Measurements from ENCODE around the gene CSDE1.
A peak's percentile ranks its signal among the peaks of the same experiment; 100 is the strongest.

Gene CSDE1

DNA sequence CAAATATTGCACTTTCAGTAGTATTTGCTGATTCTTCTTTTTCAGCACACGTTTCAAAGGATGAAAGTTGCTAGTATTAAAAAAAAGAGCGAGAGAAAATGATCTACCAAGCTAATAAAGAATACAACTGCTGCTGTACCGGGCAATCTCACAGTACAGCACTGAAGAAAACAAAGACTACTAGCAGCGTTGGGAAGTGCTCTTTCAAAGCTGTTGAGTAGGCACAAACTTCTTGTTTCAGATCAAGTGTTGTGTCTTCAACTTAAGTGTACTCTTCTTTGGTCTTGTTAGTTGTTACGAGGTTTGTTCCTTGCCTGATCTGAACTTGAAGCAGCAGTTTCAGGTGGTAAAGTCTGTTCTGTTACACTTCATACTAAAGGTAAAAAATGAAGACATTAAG lies 7.9 kb downstream of the CSDE1 start:
- no peak for DNase-seq (ENCODE audit: low read depth)

DNA sequence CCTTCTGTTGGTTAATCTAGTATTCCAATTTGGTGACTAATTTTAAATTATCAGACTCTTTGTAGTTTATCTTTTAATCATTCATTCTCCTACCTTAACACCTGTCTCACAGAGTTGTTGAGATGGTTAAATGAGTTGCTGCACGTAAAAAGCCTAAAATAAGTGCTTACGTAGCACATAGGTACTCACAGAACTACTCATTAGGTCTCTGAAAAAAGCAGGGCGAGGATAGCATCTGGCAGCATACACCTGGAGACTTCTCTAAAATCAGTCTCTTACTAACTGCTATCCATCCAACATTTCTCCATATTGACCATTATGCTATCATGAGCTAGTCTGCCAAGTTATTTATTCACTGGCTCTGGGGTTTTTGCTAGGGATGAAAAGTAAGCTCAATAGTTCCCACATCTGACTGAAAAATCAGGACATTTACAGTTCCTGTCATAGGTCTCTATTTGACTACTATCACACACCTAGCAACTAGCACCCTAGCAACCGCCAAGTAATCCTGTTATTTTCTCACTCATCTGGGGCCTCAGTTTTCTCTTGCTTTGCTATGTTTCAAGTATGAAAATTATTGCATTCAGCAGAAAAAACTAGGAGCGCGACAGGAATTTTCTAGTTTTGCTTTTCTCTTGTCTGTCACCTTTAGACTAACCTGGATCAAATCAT lies 11.2 kb downstream of the CSDE1 start:
- DNase-seq (ENCODE audit: low read depth): no peak

DNA sequence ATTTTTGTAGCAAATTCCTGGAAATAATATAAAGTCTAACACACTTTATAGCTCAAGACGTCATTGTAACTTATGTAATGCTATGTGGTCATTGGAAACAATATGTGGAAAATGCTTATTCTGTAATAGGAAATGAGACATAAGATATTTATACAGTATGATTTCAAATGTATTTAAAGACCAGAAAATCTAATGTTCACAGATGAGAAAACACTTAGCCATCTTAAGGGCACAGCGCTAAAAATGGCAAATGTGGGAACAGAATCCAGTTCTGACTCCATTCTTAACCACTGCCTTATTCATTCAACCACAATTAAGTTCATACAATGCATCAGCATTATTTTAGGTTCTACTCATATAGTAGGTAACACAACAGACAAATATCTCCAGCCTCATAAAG lies 12.5 kb downstream of the CSDE1 start:
- no peak for DNase-seq (ENCODE audit: low read depth)

DNA sequence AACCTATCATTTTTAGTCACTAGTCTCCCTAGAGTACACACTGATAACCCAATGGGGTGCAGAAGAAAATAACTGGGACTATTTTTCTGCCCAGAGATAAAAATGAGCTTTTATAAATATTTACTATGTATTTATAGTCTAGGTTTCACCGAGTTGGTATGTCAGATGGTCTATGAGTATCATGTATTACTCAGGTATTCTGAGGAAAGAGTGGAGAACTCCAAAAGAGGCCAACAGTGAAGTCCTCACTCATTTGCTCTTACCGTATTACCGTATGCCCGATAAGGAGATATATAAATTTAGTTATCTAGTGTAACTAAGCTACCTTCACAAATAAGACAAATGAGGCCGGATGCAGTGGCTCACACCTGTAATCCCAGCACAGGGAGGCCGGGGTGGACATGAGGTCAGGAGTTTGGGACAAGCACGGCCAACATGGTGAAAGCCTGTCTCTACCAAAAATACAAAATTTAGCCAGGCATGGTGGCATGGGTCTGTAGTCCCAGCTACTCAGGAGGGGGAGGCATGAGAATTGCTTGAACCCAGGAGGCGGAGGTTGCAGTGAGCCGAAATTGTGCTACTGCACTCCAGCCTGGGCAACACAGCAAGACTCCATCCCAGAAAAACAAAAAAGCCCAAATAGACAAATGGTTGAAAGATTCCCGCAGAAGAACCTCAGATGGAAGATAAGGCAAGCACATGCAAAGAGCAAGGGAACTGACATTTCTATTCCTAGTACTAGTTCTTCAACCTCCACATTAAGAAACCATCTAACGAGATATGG lies 15.6 kb downstream of the CSDE1 start:
- DNase-seq (ENCODE audit: low read depth): no peak

DNA sequence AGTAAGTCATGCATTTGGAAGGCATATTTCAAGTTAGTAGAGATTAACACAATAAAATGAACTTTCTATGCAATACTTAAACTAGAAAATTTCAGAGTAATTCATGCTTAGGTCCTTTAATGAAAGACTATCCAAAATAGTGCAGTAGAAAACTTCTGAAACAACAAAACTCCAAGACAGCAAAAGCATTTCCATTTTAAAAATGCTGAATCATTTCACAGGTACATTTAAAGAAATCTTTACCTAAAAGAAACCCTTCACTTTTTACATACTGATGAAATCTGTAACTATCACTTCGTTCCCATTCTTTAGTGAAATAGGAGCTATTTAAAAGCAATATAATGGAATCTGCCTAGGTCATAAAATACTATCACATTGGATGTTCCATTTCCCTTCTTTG lies 17.5 kb downstream of the CSDE1 start:
- no peak for DNase-seq (ENCODE audit: low read depth)

DNA sequence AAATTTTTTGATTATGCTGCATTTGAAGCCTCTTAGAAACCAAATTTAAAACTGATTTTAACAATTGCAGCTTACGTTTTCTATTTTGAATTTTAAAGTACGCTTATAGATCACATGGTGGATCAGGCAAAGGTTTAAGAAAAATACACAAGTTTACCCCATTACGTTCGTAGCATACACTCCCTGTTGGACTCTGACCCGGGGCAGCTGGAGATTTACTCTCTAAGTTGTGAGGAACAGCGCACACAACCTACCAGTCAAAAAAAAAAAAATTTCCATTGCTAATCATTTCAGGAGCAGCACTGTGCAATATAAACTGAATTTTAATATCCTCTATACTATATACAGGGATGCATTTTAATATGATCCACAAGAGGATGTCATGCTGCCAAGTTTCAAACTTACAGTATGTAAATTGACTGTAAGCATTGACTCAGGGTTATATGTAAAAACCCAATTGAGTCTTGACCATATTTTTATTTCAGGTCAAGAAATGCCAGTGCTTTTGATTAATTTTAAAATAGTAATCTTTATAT lies 20.4 kb downstream of the CSDE1 start:
- DNase-seq (ENCODE audit: low read depth): no peak

DNA sequence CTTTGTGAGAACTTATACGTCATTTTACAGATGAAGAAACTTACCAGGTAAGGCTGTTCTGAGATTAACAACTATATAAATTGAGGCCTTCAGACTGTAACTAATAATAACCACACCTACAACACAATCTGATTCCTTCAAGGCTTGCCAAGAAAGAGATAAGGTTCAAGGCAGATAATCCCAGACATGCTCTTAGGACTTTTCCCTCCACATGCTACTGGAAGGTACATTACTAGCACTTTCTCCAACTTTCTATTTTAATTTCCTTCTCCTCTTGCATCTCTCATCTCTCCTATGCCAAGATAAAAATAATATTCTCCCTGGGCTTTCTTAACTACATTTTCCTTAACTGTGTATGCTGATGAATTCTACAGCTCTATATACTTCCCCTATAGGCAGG lies 22.3 kb downstream of the CSDE1 start:
- no peak for DNase-seq (ENCODE audit: low read depth)

DNA sequence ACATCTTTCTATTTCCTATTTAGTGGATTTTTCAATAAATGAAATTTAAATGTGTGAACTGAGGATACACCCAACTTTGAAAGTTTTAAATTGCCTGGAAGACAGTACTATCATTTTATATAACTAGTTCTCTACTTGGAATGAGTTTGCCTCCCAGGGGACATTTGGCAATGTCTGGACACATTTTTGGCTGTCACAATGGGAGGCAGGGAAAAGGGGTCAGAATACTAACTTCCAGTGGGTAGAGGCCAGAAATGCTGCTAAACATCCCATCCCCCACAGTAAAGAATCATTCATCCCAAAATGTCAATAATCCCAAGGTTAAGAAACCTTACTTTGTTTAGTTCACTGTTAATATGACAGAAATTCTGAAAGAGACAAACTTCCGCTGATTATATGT lies 28.0 kb downstream of the CSDE1 start:
- no peak for DNase-seq (ENCODE audit: low read depth)

DNA sequence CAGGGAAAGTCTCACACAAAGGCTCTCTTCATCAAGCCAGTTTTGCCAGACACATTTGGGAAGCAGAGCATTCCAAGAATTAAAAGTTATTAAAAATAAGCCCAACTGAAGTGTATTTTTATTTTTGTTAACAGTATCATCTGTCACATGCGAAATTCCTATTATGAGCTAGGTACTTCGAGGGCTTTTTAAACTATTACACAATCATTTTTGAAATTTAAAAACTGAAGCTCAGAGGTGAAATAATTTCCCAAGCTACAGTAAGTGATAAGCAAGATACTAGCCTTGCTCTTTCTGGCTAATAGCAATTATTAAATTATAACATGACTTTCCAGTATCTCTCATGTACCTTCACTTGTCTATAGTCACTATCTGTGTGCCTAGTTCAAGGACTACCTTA lies 29.2 kb downstream of the CSDE1 start:
- no peak for DNase-seq (ENCODE audit: low read depth)

DNA sequence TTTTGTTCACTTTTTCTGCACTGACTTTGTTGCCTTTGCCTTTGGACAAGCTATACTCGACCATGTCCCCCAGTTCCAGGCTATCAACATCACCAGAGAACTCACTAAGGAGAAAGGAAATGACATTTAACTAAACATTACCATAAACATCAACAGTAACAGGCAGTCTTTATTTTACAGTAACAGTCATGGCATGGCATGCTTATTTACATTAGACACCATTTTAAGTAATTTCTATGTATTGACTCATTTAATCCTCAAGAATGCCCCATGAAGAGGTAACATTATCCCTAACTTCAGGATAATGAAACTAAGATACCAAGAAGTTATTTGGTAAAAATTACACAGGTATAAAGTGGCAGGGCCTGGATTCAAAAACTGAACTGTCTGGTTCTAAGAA lies 32.6 kb downstream of the CSDE1 start:
- no peak for DNase-seq (ENCODE audit: low read depth)

DNA sequence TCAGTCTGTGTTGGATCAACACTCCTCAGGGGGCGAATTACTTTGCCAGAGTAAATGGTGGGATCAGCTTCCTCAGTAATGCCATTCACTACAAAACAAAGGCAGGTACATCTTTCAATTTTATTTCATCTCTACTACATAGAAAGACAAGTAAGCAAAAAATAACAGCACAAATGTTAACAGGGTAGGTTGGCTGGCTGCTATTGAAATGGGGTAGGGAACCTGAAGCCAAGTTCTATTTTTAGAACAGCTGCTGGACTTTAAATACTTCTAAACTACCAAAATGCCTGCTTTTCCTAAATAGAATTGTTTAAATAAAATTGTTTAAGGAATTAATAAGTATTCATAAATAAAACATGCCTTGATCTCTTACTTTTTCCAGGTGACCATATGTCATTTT lies 33.9 kb downstream of the CSDE1 start:
- no peak for DNase-seq (ENCODE audit: low read depth)

DNA sequence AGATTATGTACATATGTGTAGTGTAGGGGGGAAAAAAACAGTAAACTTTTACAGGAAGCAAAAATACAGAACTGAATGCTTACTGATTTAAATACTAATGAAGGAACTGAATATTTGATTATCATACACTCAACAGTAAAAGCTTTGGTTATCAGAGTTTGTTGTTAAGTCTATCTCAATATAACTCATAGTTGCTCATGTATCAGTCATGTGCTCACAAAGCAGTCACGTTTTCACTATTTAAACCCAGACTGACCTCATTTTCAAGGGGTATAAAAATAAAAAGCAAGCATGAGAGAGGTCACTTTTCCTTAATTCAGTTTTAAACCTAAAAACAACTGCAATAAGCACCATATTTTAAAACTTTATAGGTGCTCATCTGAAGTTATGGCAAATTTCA lies 34.3 kb downstream of the CSDE1 start:
- DNase-seq (ENCODE audit: low read depth): no peak

DNA sequence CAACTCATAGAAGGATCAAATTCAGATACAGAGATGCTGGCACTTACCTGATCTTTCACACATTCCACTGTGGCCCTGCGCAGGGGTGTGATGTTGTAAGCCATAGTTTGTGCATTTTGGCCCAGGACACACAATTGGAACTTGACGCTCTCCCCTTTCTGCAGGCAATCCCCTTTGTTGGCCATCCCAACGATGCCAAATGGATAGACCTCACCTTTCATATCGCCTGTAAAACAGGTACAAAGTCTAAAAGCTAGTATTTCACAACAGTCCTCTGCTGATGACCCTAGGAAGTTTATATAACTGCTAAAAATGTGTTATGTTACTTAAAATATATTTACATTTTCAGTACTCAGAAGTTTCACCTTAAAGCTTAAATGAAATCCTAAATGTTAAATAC lies 37.3 kb downstream of the CSDE1 start:
- no peak for DNase-seq (ENCODE audit: low read depth)

DNA sequence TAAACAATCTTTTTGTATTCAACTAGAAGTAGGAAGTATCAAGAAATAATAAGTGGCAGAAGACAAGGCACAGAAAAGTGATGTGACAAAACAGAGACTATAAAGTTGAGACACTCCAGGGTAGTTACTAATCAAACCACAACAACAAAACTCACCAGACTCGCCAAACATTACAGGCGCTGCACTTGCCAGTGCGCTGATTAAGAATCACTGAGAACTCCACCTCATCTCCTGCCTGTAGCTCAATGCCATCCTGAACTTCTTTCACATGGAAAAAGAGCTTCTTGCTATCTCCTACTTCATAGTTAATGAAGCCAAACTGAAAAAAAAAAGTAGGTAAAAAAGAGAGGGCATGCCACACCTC lies 38.4 kb downstream of the CSDE1 start:
- no peak for DNase-seq (ENCODE audit: low read depth)

DNA sequence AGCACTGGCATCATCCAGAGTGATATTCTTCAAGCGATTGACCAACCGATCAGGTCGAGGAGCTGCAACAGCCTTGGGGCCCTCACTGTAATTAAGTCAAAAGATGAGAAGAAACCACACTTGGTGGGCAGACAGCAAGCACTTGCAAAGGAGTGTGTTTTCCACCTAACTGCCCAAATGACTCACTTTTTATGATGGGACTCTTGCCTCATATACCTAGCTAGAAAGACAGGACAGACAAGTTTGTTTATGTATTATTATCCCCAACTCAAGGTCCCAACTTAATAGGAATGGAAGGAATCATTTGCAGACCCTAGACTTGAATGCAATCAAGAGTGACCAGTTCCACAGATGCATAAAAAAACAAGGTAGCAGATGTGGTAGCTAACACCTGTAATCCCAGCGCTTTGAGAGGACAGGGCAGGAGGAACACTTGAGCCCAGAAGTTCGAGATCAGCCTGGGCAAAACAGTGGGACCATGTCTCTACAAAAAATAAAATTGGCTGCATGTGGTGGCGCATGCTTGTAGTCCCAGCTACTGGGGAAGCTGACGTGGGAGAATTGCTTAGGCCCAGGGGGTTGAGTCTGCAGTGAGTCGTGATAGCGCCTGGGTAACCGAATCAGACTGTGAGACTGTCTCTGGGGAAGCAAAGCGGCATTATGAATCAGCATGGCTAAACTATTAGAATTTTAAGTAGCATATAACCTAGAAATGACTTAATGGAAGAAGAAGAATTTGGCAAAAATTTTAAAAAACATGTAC lies 38.9 kb downstream of the CSDE1 start:
- no peak for DNase-seq (ENCODE audit: low read depth)

DNA sequence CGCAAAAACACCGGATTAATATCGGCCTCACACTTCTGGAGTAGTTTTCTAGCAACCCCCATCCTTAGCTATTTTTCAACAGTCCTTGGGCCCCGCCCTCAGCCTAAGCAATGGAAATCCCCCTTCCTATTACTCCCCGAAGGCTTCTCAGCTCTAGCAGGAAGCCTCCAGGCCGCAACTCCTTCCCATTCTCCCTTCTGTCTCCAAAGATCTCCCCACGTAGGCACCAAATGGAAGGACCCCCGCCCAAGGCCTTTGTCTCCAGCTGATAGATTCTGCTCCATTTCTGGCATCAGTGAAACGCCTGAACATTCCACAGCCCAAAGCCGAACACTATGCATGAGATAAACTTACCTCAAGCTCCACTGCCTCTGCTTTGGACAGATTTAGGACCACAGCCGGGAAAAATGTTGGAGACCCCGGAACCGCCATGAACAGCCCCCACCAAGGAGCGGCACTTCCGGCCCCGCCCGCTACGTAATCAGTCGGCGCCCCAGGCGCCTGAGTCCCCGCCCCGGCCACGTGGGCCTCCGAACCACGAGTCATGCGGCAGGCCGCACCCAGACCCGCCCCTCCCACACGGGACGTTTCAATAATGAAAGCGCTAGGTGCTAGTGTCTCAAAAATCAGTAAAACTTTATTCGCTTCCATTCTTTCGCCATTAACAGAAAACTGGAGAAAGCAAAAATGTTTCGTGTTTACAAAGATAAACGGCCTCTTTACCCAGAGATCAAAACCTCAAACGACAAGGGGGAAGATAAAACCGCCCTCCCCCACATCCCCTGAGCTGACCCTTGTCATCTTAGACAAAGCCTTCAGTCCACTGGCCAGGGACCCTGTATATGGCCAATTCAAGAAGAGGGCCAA lies 41.2 kb downstream of the CSDE1 start, which contains the start of gene NRAS:
NRAS (minus strand) TSS at position 468 of the 867 bp plus-strand sequence. CDS start 611 bp downstream, outside the sequence.
- peak; percentile 94 for DNase-seq (ENCODE audit: low read depth)

DNA sequence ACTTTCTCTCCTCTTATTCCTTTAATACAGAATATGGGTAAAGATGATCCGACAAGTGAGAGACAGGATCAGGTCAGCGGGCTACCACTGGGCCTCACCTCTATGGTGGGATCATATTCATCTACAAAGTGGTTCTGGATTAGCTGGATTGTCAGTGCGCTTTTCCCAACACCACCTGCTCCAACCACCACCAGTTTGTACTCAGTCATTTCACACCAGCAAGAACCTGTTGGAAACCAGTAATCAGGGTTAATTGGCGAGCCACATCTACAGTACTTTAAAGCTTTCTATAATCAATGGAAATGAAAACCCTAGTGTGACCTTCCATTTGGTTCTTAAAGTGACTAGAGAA lies 41.9 kb downstream of the CSDE1 start:
- DNase-seq (ENCODE audit: low read depth): no peak

DNA sequence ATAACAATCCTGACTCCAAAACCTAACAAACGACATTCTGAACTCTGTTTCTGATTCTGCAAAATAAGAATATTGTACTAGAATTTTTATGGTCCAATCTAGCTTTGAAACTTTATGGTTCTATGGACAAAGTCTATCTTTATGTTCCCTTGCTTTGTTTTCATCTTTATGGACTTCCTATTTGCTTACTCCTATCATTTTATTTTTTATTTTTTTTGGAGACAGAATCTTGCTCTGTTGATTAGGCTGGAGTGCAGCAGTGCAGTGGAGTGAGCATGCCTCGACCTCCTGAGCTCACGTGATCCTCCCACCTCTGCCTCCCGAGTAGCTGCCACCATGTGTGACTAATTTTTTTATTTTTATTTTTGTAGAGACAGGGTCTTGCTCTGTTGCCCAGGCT lies 44.8 kb downstream of the CSDE1 start:
- DNase-seq (ENCODE audit: low read depth): no peak

DNA sequence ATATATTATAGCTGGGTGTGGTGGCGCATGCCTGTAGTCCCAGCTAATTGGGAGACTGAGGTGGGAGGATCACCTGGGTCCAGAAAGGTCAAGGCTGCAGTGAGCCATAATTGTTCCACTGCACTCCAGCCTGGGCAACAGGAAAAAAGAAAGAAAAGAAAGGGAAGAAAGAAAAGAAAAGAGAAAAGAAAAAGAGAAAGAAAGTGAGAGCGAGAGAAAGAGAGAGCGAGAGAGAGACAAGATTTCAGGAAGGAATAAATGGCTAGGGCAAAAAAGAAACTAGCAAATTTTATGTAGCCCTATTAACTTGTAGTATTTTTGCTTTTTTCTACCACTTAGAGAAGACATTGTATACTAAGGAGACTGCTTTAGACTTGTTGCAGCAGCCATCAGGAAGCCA lies 47.4 kb downstream of the CSDE1 start:
- no peak for DNase-seq (ENCODE audit: low read depth)

DNA sequence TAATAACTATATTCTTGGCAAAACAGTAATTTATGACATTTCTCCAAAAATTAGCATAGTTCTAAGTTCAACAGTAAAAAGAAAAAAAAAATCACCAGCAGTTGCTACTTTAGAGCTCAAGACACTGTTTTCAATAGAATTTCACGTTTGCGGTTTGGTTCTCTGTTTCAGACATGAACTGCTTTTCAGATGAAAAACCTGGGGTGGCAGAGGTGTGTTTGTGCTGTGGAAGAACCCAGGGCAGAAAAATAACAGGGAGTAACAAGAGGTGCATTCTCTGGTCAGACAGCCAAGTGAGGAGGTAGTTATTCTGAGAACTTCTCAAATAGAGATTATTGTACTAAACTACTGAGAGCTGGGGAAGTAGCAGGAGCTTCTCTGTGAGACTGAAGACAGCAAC lies 50.2 kb downstream of the CSDE1 start:
- DNase-seq (ENCODE audit: low read depth): no peak

DNA sequence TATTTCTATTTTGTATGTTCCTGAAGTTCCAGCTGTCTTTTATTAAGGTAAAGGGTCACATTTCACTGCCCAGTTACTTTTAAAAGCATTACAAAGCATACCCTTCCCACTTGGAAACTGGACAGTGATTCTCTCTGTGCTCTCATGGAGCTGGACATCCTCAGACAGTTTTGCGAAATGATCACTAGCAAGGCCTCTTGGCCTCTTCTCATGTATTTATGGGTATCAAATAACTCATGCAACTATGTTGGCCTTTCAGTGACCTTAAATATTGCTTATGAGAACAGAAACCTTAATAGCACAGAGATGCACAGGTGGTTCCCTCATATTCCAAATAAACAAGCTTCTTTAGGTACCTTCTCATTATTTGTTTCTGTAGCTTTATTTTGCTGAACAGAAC lies 54.5 kb downstream of the CSDE1 start:
- no peak for DNase-seq (ENCODE audit: low read depth)

DNA sequence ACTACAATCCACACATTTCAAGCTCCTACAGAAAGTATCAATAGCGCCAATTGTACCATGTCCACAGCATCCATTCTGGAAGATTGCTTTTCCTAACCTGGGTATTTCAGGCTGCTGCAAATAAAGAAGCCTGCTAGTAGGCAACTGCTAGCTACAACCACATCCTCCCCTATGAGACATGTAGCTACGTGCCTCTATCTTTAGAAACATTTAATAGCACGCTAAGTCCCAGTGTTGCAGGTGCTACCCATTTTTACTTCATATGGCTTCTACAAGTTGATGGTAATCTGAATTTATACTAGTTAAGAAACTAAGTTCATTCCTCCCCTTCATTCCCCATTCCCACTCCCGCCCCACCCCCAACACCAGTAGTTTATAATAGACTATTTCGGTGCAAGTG lies 55.0 kb downstream of the CSDE1 start:
- no peak for DNase-seq (ENCODE audit: low read depth)

All from T follicular helper cell (primary cell).